Breast epithelium (tissue), 3 donors: Measurements from ENCODE around the gene ZNF84.

Experiments
- CTCF ChIP-seq, 3 donors: fragments of 450-650 bp; IDR thresholded peaks; one replicate each; pipeline ENCODE4 v1.5.1; 2016 to 2017; ENCODE audit warnings: antibody characterized with exemption in 3 of 3, mild to moderate bottlenecking in 3 of 3, moderate library complexity in 3 of 3
- POLR2A ChIP-seq: fragments of 450-650 bp; IDR thresholded peaks from one replicate; pipeline ENCODE4 v1.6.1; 2016; ENCODE audit warnings: antibody characterized with exemption, mild to moderate bottlenecking, moderate library complexity
- POLR2AphosphoS5 ChIP-seq, 3 donors: sonication (generic); formaldehyde crosslinking; IDR thresholded peaks; one replicate each; pipeline ENCODE4 v1.6.1; 2017; ENCODE audit warnings: antibody characterized with exemption in 3 of 3

GRCh38 chr12:133037207-133038005 lies at the start of gene ZNF84:
- TF ChIP-seq CTCF (IDR thresholded peaks at IDR 0.05) = no peak
- peak; percentile 66 to 86 (median 84) for TF ChIP-seq POLR2AphosphoS5 (IDR thresholded peaks at IDR 0.05)
- TF ChIP-seq POLR2A = peak; percentile 12
